CD14-positive monocyte (primary cell): ENCODE measurements around the gene PRRC2B. TPM values are rescaled to one million over a fixed set of nuclear protein-coding genes. Genes with fewer than 3 reads are reported as not detected.

ENCODE experiments used
- DNase-seq, 3 donors: peaks; one replicate each; pipeline ENCODE4 v3.0.0-alpha.2; 2011 to 2022
- H2AFZ ChIP-seq: 2 replicates; pipeline ENCODE4 v1.6.0; 2012; ENCODE audit warnings: mild to moderate bottlenecking, low read depth, low read length, inconsistent platforms; ENCODE audit not compliant: insufficient read depth, poor library complexity, severe bottlenecking
- H3K27ac ChIP-seq, 2 donors: 1 replicate in 1 of 2; 2 replicates in 1 of 2; pipeline ENCODE4 v1.5.1; 2012 to 2013; ENCODE audit warnings: low read length in 2 of 2, control low read depth in 1 of 2, inconsistent platforms in 1 of 2, low read depth in 1 of 2, mild to moderate bottlenecking in 1 of 2
- H3K27me3 ChIP-seq, 2 donors: one replicate each; pipeline versions ENCODE4 v1.6.0 to v1.6.1; 2011 to 2013; ENCODE audit warnings: low read length in 2 of 2; ENCODE audit not compliant: control insufficient read depth in 2 of 2, insufficient read depth in 2 of 2
- H3K36me3 ChIP-seq, 2 donors: replicated peaks in 1 of 2; 1 replicate in 1 of 2; 2 replicates in 1 of 2; pipeline versions ENCODE4 v1.5.1 to v1.6.1; 2012 to 2013; ENCODE audit warnings: low read length in 2 of 2, control low read depth in 1 of 2, inconsistent platforms in 1 of 2, mild to moderate bottlenecking in 1 of 2; ENCODE audit not compliant: insufficient read depth in 2 of 2, control insufficient read depth in 1 of 2
- H3K4me1 ChIP-seq, 2 donors: 1 replicate in 1 of 2; 2 replicates in 1 of 2; pipeline versions ENCODE4 v1.5.1 to v1.6.1; 2012 to 2013; ENCODE audit warnings: low read length in 2 of 2, control low read depth in 1 of 2, inconsistent platforms in 1 of 2, mild to moderate bottlenecking in 1 of 2, moderate library complexity in 1 of 2; ENCODE audit not compliant: insufficient read depth in 2 of 2, control insufficient read depth in 1 of 2
- H3K4me2 ChIP-seq: replicated peaks from 2 replicates; pipeline ENCODE3; 2012; ENCODE audit warnings: low read length, moderate library complexity, mild to moderate bottlenecking; ENCODE audit not compliant: poor library complexity, severe bottlenecking; ENCODE audit errors: extremely low read depth
- H3K4me3 ChIP-seq, 3 experiments: fragments of 200-600 bp in 1 of 3; sonication (generic) in 1 of 3; replicated peaks in 1 of 3; 1 replicate in 2 of 3; 2 replicates in 1 of 3; pipeline ENCODE4 v1.5.1; 2011 to 2013; ENCODE audit warnings: low read length in 3 of 3, mild to moderate bottlenecking in 3 of 3, control low read depth in 2 of 3, low read depth in 2 of 3, inconsistent platforms in 1 of 3, moderate library complexity in 1 of 3
- H3K79me2 ChIP-seq: 2 replicates; pipeline ENCODE4 v1.6.0; 2012; ENCODE audit warnings: mild to moderate bottlenecking, control low read depth, inconsistent platforms, low read length, moderate library complexity; ENCODE audit not compliant: insufficient read depth
- H3K9ac ChIP-seq: 2 replicates; pipeline ENCODE4 v1.6.0; 2017; ENCODE audit warnings: low read length, mild to moderate bottlenecking; ENCODE audit not compliant: insufficient read depth, poor library complexity, severe bottlenecking
- H3K9me3 ChIP-seq, 2 donors: replicated peaks in 1 of 2; 1 replicate in 1 of 2; 2 replicates in 1 of 2; pipeline versions ENCODE4 v1.5.1 to v1.6.1; 2012 to 2013; ENCODE audit warnings: low read length in 2 of 2, control low read depth in 1 of 2; ENCODE audit not compliant: control insufficient read depth in 1 of 2, insufficient read depth in 1 of 2
- H4K20me1 ChIP-seq: 2 replicates; pipeline ENCODE4 v1.6.0; 2012; ENCODE audit warnings: mild to moderate bottlenecking, low read length, control low read depth, moderate library complexity; ENCODE audit not compliant: insufficient read depth
- H3K27ac Mint-ChIP-seq, 7 donors: one replicate each; pipeline ENCODE4 v1.8.0; 2020; ENCODE audit warnings: mild to moderate bottlenecking in 7 of 7, mixed read lengths in 7 of 7, moderate library complexity in 6 of 7, inconsistent platforms in 2 of 7
- H3K27me3 Mint-ChIP-seq, 3 donors: one replicate each; pipeline ENCODE4 v1.8.0; 2021 to 2022; ENCODE audit warnings: low read depth in 3 of 3, mild to moderate bottlenecking in 3 of 3, mixed read lengths in 3 of 3, moderate library complexity in 3 of 3, inconsistent platforms in 1 of 3
- H3K36me3 Mint-ChIP-seq, 2 donors: one replicate each; pipeline ENCODE4 v1.8.0; 2020; ENCODE audit warnings: mixed read lengths in 2 of 2, inconsistent platforms in 1 of 2, mild to moderate bottlenecking in 1 of 2
- H3K4me1 Mint-ChIP-seq: one replicate; pipeline ENCODE4 v1.8.0; 2020; ENCODE audit warnings: mild to moderate bottlenecking, mixed read lengths
- H3K4me3 Mint-ChIP-seq, 2 donors: one replicate each; pipeline ENCODE4 v1.8.0; 2020; ENCODE audit warnings: mild to moderate bottlenecking in 2 of 2, mixed read lengths in 2 of 2, moderate library complexity in 1 of 2
- H3K9me3 Mint-ChIP-seq, 7 donors: one replicate each; pipeline ENCODE4 v1.8.0; 2020 to 2022; ENCODE audit warnings: mixed read lengths in 7 of 7, mild to moderate bottlenecking in 6 of 7, moderate library complexity in 6 of 7, inconsistent platforms in 2 of 7
- CTCF ChIP-seq: fragments of 200-600 bp; IDR thresholded peaks from one replicate; pipeline ENCODE4 v1.8.0; 2022; ENCODE audit warnings: antibody characterized with exemption, mild to moderate bottlenecking
- WGBS: methylation state at CpG from one replicate; pipeline ENCODE4 v1.1.5; 2013; ENCODE audit warnings: missing lambda C conversion rate; ENCODE audit not compliant: insufficient coverage; 5-methylcytosine and 5-hydroxymethylcytosine counted together
- intact Hi-C, 2 donors: fragments of 100-400 bp; cut with micrococcal nuclease; formaldehyde crosslinking; loops; one replicate each; pipeline versions ENCODE4 v1.15.0 to v1.15.1; 2023
- polyA plus RNA-seq, 3 donors: library from polyadenylated mRNA; depleted of rRNA in 1 of 3; unstranded in 2 of 3; stranded (reverse) in 1 of 3; fragments of 300-500 nt in 2 of 3; fragments of >200 nt in 1 of 3; fragmentation: Illumina TruSeq in 2 of 3; gene quantifications; 1 replicate in 2 of 3; 2 replicates in 1 of 3; pipeline ENCODE4 v1.2.3, GENCODE V29; 2012 to 2021

The PRRC2B gene
- polyA plus RNA-seq, 3 donors: 2.8 to 36.2 (median 8.6) TPM

- no peak overlapping the region for H3K9ac ChIP-seq
- TF ChIP-seq CTCF: no peak
These were observed 23.6 kb downstream of the PRRC2B start for GRCh38 chr9:131417264-131418142.

GRCh38 chr9:131418143-131419025 is 24.5 kb downstream of the PRRC2B start:
- Mint-ChIP-seq H3K27me3 (no peaks in the 10 kb centered on the region), H3K36me3 (peaks cover 22 to 26% of the 10 kb centered on the region in 2 donors), H3K4me3 (no peak overlapping the region), H3K9me3 (no peaks in the 10 kb centered on the region), H3K27ac (peak overlapping the region in 6 of 7 donors; percentile 6 to 68 (median 47)), H3K4me1 (peaks cover 46% of the 10 kb centered on the region)
- Histone ChIP-seq H4K20me1 (peaks cover 100% of the 10 kb centered on the region), H3K27me3 (no peaks in the 10 kb centered on the region), H3K4me2 (no peak overlapping the region), H2AFZ (no peak overlapping the region), H3K9ac (no peak overlapping the region), H3K36me3 (peaks cover 5 to 37% of the 10 kb centered on the region in 2 donors), H3K27ac (peak overlapping the region in 1 of 2 donors; percentile 29), H3K4me3 (no peak overlapping the region), H3K4me1 (peaks cover 2 to 14% of the 10 kb centered on the region in 2 donors), H3K79me2 (peaks cover 100% of the 10 kb centered on the region), H3K9me3 (no peaks in the 10 kb centered on the region)
- DNase-seq: no peak
- WGBS: 25% methylated on average over 4 of the region's 7 CpGs
- intact Hi-C loops: no loop called here
- no peak for TF ChIP-seq CTCF

More at GRCh38 chr9:131417264-131418142, 23.6 kb downstream of the PRRC2B start:
- Mint-ChIP-seq H3K27me3 (no peaks in the 10 kb centered on the region), H3K9me3 (no peaks in the 10 kb centered on the region), H3K36me3 (peaks cover 22 to 26% of the 10 kb centered on the region in 2 donors), H3K4me3 (no peak overlapping the region), H3K4me1 (peaks cover 46% of the 10 kb centered on the region), H3K27ac (peak overlapping the region in 4 of 7 donors; percentile 34 to 64 (median 46))
- peak overlapping the region in 1 of 2 donors; percentile 29 for H3K27ac ChIP-seq
- H4K20me1 ChIP-seq: peaks cover 100% of the 10 kb centered on the region
- H3K4me2 ChIP-seq: no peak overlapping the region
- H3K79me2 ChIP-seq: peaks cover 100% of the 10 kb centered on the region
- H3K4me1 ChIP-seq: peaks cover 2 to 14% of the 10 kb centered on the region in 2 donors
- H3K4me3 ChIP-seq: no peak overlapping the region
- 73% methylated on average over 6 of the region's 13 CpGs for WGBS
- H3K27me3 ChIP-seq: no peaks in the 10 kb centered on the region
- intact Hi-C loops: no loop called here
- no peak overlapping the region for H2AFZ ChIP-seq
- peaks cover 5 to 33% of the 10 kb centered on the region in 2 donors for H3K36me3 ChIP-seq
- no peak for DNase-seq
- H3K9me3 ChIP-seq: no peaks in the 10 kb centered on the region
